Ramos (cell line): ENCODE measurements around the gene NPIPA7.
"Not testable (repeated sequence)": the region's sequence is repeated elsewhere in the genome, so short reads cannot be mapped to it uniquely, and the experiment has no call there.

Experiments used
- in situ Hi-C: fragments of 300-500 bp; cut with MboI; formaldehyde crosslinking; loops from one replicate; pipeline ENCODE4 v1.14.3; 2022; ENCODE audit warnings: low sequenced_read_pairs; ENCODE audit not compliant: unreplicated experiment

The NPIPA7 gene

DNA sequence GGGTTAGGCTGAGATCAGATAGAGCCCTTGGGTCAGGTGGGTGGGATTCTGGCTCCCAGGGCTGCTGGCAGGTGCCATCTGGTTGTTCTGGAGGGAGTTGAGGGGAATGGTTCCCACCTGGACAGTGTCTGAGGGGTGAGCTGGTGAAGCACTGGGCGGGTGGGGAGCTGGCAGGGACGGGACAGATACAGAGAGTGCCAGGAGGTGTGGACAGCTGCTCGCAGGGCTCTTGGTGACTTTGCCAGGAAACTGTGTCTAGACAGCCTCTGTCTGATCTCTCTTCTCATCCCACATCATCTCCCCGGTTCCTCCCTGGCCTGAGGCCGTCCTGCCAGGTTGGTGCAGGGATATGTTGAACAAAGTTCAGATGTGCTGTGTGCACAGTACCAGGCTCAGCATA is 38.1 kb downstream of the NPIPA7 start:
- in situ Hi-C loops: not testable (repeated sequence)

DNA sequence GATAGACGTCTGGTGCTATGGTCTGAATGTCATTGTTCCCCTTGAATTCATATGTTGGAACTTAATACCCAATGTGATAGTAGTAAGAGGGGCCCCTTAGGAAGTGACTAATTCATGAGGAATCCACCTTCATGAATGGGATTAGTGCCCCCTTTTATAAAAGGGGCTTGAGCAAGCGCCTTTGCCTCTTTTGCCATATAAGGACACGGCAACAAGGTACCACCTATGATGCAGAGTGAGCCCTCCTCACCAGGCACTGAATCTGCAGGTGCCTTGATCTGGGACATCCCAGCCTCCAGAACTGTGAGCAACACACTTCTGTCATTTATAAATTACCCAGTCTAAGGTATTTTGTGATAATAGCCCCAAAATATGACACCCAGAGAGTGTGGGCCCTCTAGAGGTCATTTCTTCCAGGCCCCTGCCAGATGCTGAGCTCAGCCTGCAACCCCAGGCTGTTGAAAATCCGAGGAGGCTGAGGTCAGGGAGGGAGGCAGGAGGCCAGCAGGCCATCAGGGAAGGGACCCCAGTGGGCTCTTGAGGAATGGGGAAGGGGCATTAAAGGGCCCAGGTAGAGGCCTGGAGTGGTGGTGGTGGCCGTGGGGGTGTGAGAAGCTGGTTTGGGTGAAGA is 39.1 kb downstream of the NPIPA7 start:
- in situ Hi-C loops: not testable (repeated sequence)

DNA sequence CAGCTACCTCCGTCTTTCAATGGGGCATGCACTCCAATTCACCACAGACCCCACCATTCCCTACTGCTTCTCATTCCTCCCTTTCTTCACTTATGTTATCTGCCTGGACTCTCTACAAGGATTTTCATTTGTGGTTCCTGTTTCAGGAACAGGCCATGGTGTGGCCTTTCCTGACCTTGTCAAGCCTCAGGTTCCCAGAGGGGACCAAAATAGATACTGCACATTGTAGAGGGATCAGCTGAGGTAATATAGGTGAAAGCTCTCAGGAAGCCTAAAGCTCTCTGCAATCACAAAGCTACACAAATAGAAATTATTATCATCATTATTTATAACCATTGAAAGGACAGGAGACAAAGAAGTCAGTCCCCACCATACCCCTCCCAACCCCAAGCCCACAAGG is 41.6 kb downstream of the NPIPA7 start:
- in situ Hi-C loops: not testable (repeated sequence)

DNA sequence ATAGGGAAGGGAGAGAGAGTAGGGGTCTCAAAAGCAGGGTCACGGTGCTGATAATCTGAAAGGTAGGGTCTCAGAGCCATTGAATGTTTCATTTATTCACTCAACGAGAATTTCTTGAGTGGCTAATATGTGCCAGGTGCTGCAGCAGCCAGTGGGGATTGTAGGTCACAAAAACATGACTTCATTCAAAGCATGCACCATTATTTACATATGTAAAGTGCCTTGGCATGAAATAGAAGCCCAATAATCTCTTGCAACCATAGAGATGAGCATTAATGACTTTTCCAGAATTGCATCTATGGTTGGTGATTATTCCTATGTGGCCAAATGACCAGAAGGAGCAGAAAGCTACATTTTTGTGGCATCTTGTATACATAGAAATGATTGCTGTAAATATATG is 46.2 kb downstream of the NPIPA7 start:
- in situ Hi-C loops: not testable (repeated sequence)

DNA sequence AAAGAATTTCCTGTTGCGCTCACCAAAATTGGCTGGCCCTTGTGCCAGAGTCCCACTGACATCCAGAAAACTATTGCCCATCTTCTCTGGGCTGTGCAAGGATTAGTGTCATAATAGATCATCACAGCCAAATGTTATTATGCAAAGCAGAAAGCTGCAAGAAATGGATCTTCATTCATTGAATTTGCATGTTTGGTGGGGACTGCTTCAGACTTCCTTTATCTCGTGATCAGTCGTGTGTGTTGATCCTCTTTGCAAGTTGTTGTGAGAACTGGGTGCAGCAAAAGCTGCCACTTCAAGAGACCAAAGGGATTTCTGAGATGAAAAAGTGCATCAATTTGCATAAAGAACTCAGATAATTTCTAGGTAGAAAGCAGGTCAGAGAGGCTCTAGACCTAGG is 52.2 kb downstream of the NPIPA7 start:
- in situ Hi-C loops: not testable (repeated sequence)

DNA sequence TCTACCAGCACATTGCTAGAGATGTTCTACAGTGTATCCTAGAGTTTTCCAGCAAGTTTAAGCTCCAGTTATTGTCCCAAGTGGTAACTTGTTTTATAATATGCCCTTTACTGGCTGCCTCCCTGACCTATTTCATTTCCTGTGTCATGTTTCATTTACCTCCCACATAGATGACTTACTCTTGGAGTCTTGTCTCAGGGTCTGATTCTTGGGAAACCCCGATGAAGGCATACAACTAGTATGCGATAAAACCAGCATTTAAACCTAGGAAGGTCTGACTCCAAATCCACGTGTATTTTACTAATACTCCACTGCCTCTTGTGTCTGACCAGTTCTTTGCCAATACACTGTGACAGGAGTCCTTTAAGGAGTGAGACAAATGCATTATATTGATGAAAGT is 55.8 kb downstream of the NPIPA7 start:
- in situ Hi-C loops: not testable (repeated sequence)

DNA sequence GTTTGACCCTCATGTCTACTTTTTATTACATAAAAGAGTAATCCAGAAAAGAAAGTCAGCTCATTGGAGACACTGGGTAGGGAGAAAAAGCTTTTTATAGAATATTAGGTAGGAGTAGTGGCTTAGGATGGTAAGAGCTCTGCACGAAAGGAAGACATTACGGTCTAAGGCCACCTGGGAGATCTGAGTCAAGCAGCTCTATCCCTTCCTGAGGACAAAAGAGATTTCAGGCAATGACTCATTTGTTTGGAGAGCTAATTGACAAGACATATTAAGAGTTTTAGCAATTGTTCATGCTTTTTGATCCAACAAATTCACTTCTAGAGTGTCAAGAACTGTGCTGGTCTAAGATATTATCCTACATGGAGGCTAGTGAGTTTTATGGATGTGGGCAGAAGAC is 62.5 kb downstream of the NPIPA7 start:
- in situ Hi-C loops: not testable (repeated sequence)
